ENCODE measurements around the gene ENTPD8.
"Not testable (repeated sequence)": the region's sequence is repeated elsewhere in the genome, so short reads cannot be mapped to it uniquely, and the experiment has no call there.

Gene ENTPD8

GRCh38 chr9:137467896-137468295 is 26.7 kb upstream of the ENTPD8 start:
- DNase-seq (ENCODE audit: extremely low read depth, low read depth) = no peak
- TF ChIP-seq, protein P1, sequence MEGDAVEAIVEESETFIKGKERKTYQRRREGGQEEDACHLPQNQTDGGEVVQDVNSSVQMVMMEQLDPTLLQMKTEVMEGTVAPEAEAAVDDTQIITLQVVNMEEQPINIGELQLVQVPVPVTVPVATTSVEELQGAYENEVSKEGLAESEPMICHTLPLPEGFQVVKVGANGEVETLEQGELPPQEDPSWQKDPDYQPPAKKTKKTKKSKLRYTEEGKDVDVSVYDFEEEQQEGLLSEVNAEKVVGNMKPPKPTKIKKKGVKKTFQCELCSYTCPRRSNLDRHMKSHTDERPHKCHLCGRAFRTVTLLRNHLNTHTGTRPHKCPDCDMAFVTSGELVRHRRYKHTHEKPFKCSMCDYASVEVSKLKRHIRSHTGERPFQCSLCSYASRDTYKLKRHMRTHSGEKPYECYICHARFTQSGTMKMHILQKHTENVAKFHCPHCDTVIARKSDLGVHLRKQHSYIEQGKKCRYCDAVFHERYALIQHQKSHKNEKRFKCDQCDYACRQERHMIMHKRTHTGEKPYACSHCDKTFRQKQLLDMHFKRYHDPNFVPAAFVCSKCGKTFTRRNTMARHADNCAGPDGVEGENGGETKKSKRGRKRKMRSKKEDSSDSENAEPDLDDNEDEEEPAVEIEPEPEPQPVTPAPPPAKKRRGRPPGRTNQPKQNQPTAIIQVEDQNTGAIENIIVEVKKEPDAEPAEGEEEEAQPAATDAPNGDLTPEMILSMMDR (IDR thresholded peaks at IDR 0.05; ENCODE audit: low read depth, low read length) = no peak

DNA sequence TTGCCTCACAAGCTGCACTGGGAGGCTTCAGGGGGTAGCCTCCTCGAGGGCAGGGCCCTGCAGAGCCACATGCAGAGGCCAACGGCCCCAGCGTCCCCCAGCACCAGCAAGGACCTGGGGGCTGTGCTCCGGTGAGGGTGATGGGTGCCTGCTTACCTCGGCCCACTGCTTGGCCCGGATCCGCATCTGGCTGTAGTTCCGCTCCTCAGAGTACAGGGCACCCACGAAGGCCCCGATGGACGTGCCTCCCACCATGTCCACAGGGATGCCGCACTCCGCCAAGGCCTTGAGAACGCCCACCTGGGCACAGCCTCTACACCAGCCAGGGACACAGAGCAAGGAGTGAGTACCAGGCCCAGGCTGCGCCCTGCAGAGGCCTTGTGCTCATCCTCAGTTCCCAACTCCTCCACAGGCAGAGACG is 26.0 kb upstream of the ENTPD8 start:
- TF ChIP-seq, protein P1 (IDR thresholded peaks at IDR 0.05; ENCODE audit: low read depth, low read length) = no peak
- no peak for DNase-seq (ENCODE audit: extremely low read depth, low read depth)

GRCh38 chr9:137466389-137467085 is 25.4 kb upstream of the ENTPD8 start:
- not testable (repeated sequence) for DNase-seq (ENCODE audit: extremely low read depth, low read depth)

GRCh38 chr9:137465720-137466388 is 24.7 kb upstream of the ENTPD8 start:
- TF ChIP-seq, protein P1 (IDR thresholded peaks at IDR 0.05; ENCODE audit: low read depth, low read length) = no peak
- DNase-seq (ENCODE audit: extremely low read depth, low read depth) = no peak

DNA sequence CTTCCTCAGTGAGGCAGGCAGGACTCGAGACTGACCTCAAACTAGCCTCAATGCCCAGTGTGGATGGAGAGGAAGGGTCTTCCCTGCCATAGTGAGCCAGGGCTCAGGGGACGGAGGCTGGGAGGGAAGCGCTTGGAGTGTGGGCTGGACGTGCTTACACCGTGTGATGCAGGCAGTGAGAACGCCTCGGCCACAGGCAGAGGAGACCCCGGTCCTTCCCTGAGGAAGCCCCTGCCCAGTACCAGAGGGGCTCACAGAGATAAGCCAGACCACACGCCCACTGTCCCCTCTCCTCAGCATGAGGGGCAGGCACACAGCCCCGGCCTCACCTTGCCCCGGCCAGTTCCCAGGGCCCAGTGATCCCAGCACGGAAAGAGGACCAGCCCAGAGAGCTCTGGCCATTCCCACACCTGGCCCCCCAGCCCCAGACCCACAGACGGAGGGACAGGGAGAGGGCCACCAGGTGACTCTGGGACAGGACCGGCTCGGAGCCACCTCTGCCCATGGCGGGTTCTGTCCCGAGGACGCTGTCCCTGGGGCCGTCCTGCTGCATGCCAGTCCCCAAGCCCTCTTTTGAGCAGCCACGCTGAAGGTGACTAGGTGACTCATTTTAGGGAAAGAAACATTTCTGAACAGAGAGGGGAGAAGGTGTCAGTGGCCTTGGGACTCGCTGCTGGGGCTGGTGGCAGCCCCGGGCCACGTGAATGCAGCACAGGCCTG is 24.0 kb upstream of the ENTPD8 start:
- no peak for DNase-seq (ENCODE audit: extremely low read depth, low read depth)
- TF ChIP-seq, protein P1 (IDR thresholded peaks at IDR 0.05; ENCODE audit: low read depth, low read length) = no peak

GRCh38 chr9:137464291-137464999 is 23.3 kb upstream of the ENTPD8 start:
- TF ChIP-seq, protein P1 (IDR thresholded peaks at IDR 0.05; ENCODE audit: low read depth, low read length) = no peak
- DNase-seq (ENCODE audit: extremely low read depth, low read depth) = no peak

DNA sequence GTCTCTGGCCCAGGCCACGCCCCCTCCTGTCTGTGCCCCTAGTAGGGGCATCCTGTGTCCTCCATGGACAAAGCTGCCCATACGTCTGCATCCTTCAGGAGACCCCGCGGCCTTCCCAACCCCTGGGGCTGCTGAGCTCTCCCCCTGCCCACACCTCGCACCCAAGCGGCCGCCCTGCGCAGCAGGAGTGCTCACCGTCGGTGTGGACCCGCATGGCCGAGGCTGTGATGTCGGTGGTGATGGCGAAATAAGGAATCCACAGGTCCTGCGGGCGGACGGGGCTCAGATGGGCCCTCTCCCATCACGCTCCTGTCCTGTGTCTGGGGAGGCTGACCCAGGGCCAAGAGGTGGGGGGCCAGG is 22.8 kb upstream of the ENTPD8 start:
- no peak for DNase-seq (ENCODE audit: extremely low read depth, low read depth)
- TF ChIP-seq, protein P1 (IDR thresholded peaks at IDR 0.05; ENCODE audit: low read depth, low read length) = no peak

Measured in AG09319 (cell line).